GM12878 (cell line): ENCODE results near the gene FANCE. TPM values are rescaled to one million over a fixed set of nuclear protein-coding genes. Genes with fewer than 3 reads are reported as not detected.

Experiments
- ATAC-seq: fragments of 200-7000 bp; cut with Tn5 transposase; 3 replicates; pipeline ENCODE4 v1.9.1; 2020; ENCODE audit warnings: mild to moderate bottlenecking, moderate library complexity
- BruUV-seq: library from RNA; stranded (reverse); fragments of 400-500 nt; replicated peaks from 2 replicates; lab custom pipeline; 2021; lab: Mats Ljungman, UMichigan
- CTCF ChIA-PET: fragments of 300-600 bp; sonication (Branson Sonifier 250); formaldehyde crosslinking; extraction: SDS; loops from one replicate; lab custom pipeline; 2021; ENCODE audit warnings: inconsistent platforms; lab: Yijun Ruan, JAX
- POLR2A ChIA-PET: fragments of 350-600 bp; formaldehyde crosslinking; extraction: SDS; loops from one replicate; lab custom pipeline; 2021; ENCODE audit warnings: inconsistent platforms; lab: Charles Lee
- RAD21 ChIA-PET: fragments of 300-600 bp; sonication (Branson Sonifier 250); formaldehyde crosslinking; loops from one replicate; lab custom pipeline; 2023; ENCODE audit warnings: antibody characterized with exemption; ENCODE audit not compliant: unreplicated experiment; lab: Charles Lee
- SMC1A ChIA-PET: fragments of 300-600 bp; sonication (Branson Sonifier 250); formaldehyde crosslinking; loops from one replicate; lab custom pipeline; 2023; ENCODE audit not compliant: unreplicated experiment, uncharacterized antibody; lab: Charles Lee
- DNase-seq: peaks from one replicate; pipeline ENCODE4 v3.0.0-alpha.2; 2011; ENCODE audit warnings: low read depth, low spot score
- FAIRE-seq: peaks from 3 replicates; lab custom pipeline; 2011; peaks lifted over from hg19 to GRCh38; lab: Jason Lieb, UNC
- H2AFZ ChIP-seq: 2 replicates; pipeline ENCODE4 v1.6.0; 2011; ENCODE audit warnings: low read depth, low read length, control low read depth; ENCODE audit not compliant: control insufficient read depth
- H3K27ac ChIP-seq: 2 replicates; pipeline ENCODE4 v1.5.1; 2011; ENCODE audit warnings: control low read depth; ENCODE audit not compliant: control insufficient read depth, insufficient read depth
- H3K27me3 ChIP-seq, 2 experiments: replicated peaks in 1 of 2; 2 replicates each; pipeline versions ENCODE4 v1.6.0 to v1.6.1; 2011; ENCODE audit warnings: low read length in 1 of 2; ENCODE audit not compliant: control insufficient read depth in 2 of 2, insufficient read depth in 2 of 2
- H3K36me3 ChIP-seq, 2 experiments: 2 replicates each; pipeline ENCODE4 v1.5.1; 2011; ENCODE audit warnings: low read length in 1 of 2; ENCODE audit not compliant: control insufficient read depth in 2 of 2, insufficient read depth in 2 of 2
- H3K4me1 ChIP-seq: 2 replicates; pipeline ENCODE4 v1.6.1; 2011; ENCODE audit warnings: mild to moderate bottlenecking, low read length, moderate library complexity, mixed read lengths; ENCODE audit not compliant: control insufficient read depth, insufficient read depth
- H3K4me2 ChIP-seq: 2 replicates; pipeline ENCODE4 v1.6.0; 2011; ENCODE audit warnings: control low read depth; ENCODE audit not compliant: control insufficient read depth, insufficient read depth
- H3K4me3 ChIP-seq: fragments of 200-600 bp; sonication (generic); 2 replicates; pipeline ENCODE4 v1.5.1; 2016
- H3K79me2 ChIP-seq: 2 replicates; pipeline ENCODE4 v1.6.0; 2011; ENCODE audit warnings: low read length; ENCODE audit not compliant: control insufficient read depth, insufficient read depth
- H3K9ac ChIP-seq: 2 replicates; pipeline ENCODE4 v1.8.0; 2011; ENCODE audit warnings: low read length, control low read depth, mixed read lengths; ENCODE audit not compliant: control insufficient read depth, insufficient read depth
- H3K9me3 ChIP-seq: replicated peaks from 3 replicates; pipeline ENCODE4 v1.5.1; 2011; ENCODE audit warnings: mild to moderate bottlenecking, low read length; ENCODE audit not compliant: control insufficient read depth, insufficient read depth
- H4K20me1 ChIP-seq: 2 replicates; pipeline ENCODE4 v1.6.0; 2011; ENCODE audit not compliant: control insufficient read depth, insufficient read depth
- CBX3 ChIP-seq: fragments of 200-600 bp; sonication (generic); IDR thresholded peaks from 2 replicates; pipeline ENCODE4 v1.6.1; 2016; ENCODE audit warnings: low read depth, borderline replicate concordance
- EP300 ChIP-seq, 2 experiments: fragments of 150-350 bp in 1 of 2; IDR thresholded peaks; 2 replicates each; pipeline ENCODE4 v1.6.1; 2011 to 2012; ENCODE audit warnings: low read depth in 2 of 2, low read length in 2 of 2, borderline replicate concordance in 1 of 2, improper control_type of control experiment in 1 of 2, inconsistent platforms in 1 of 2; ENCODE audit not compliant: control insufficient read depth in 1 of 2
- SREBF2 ChIP-seq: IDR thresholded peaks from 2 replicates; pipeline ENCODE4 v1.6.1; 2012; ENCODE audit warnings: mild to moderate bottlenecking, low read length
- WRNIP1 ChIP-seq: IDR thresholded peaks from 2 replicates; pipeline ENCODE4 v1.6.1; 2011; ENCODE audit warnings: low read depth, low read length, improper control_type of control experiment, borderline replicate concordance
- WGBS: methylation state at CpG from one replicate; pipeline ENCODE4 v1.1.6; 2016; ENCODE audit warnings: low lambda C conversion rate; ENCODE audit not compliant: insufficient replicate concordance, insufficient coverage; ENCODE audit errors: missing lambda C conversion rate; 5-methylcytosine and 5-hydroxymethylcytosine counted together
- in situ Hi-C: fragments of 300-500 bp; cut with MboI; formaldehyde crosslinking; loops from 9 replicates; pipeline ENCODE4 v1.14.3; 2018; ENCODE audit warnings: mixed read lengths
- intact Hi-C: fragments of 100-400 bp; cut with micrococcal nuclease; formaldehyde crosslinking; loops from one replicate; pipeline ENCODE4 v1.14.2; 2022; ENCODE audit not compliant: unreplicated experiment
- polyA plus RNA-seq, 11 experiments: library from polyadenylated mRNA; depleted of rRNA in 4 of 11; unstranded in 6 of 11; stranded (reverse) in 5 of 11; fragments of >200 nt; fragmentation: Nextera tagmentation in 4 of 11; fragmentation: Illumina TruSeq in 1 of 11; extraction: Ambion mirVana in 4 of 11; extraction: Trizol in 1 of 11; gene quantifications; 1 replicate in 1 of 11; 2 replicates in 10 of 11; pipeline versions ENCODE4 v1.2.1 to v1.2.3, GENCODE V29; 2011 to 2016; ENCODE audit warnings: inconsistent platforms in 2 of 11, missing spikeins in 2 of 11, low read depth in 1 of 11
- total RNA-seq, 4 experiments: library from RNA; depleted of rRNA in 3 of 4; stranded (reverse); fragments of >200 nt in 3 of 4; fragmentation: Illumina TruSeq in 1 of 4; extraction: Trizol in 1 of 4; gene quantifications; 2 replicates each; pipeline versions ENCODE4 v1.2.1 to v1.2.3, GENCODE V29; 2013 to 2021
- TF ChIP-seq, protein P1 (sequence below): IDR thresholded peaks from 2 replicates; pipeline ENCODE4 v1.6.1; 2011; ENCODE audit warnings: mild to moderate bottlenecking, low read depth, low read length, moderate library complexity; ENCODE audit not compliant: insufficient replicate concordance
- TF ChIP-seq, protein P2 (sequence below): fragments of 450-650 bp; IDR thresholded peaks from 2 replicates; pipeline ENCODE4 v1.6.1; 2017; ENCODE audit warnings: antibody characterized with exemption, mild to moderate bottlenecking, moderate library complexity

Gene FANCE
- total and polyA plus RNA-seq, 10 of the 15 experiments (the other 5 are each of a cell fraction or from before 2014, with no cell fraction given) = 3.0 to 13.3 (median 8.1) TPM

DNA sequence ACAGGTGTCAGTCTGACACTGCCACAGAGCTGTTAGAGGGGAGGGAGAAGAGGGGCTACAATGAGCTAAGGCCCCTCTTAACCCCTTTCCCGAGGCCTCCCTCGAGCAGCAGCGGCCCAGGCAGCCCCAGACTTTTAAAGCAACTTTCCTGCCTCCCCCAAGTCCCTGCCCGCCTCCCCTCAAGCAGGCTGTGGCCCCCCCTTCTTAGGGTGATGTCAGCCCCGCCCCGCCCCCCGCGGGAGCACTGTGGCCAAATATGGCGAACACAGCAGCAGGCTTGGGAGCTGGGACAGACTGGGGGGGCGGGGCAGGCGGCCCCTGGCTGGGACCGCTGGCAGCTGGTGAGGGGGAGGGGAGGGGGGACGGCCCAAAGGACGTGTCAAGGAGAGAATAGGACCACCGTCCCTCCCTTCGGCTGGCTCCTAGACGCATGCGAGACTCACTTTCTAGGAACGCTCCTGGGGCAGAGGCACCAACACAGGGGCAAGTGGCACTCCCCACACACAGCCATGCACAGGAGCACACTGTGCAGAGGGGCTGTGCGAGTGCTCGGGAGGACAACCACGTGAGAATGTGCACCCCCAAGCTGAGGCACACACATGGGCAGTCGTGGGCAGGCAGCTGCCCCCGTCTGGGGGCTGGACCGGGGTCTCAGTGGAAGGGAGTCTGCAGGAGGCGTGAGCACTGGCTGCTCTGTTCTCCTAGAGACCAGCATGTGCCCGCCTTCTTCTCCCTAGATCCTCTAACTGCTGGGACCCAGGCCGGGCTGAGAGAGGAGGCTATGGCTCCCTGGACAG, 38.1 kb downstream of the FANCE start:
- no peak for TF ChIP-seq SREBF2
- TF ChIP-seq, protein P1, sequence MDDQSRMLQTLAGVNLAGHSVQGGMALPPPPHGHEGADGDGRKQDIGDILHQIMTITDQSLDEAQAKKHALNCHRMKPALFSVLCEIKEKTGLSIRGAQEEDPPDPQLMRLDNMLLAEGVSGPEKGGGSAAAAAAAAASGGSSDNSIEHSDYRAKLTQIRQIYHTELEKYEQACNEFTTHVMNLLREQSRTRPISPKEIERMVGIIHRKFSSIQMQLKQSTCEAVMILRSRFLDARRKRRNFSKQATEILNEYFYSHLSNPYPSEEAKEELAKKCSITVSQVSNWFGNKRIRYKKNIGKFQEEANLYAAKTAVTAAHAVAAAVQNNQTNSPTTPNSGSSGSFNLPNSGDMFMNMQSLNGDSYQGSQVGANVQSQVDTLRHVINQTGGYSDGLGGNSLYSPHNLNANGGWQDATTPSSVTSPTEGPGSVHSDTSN = no peak
- TF ChIP-seq, protein P2, sequence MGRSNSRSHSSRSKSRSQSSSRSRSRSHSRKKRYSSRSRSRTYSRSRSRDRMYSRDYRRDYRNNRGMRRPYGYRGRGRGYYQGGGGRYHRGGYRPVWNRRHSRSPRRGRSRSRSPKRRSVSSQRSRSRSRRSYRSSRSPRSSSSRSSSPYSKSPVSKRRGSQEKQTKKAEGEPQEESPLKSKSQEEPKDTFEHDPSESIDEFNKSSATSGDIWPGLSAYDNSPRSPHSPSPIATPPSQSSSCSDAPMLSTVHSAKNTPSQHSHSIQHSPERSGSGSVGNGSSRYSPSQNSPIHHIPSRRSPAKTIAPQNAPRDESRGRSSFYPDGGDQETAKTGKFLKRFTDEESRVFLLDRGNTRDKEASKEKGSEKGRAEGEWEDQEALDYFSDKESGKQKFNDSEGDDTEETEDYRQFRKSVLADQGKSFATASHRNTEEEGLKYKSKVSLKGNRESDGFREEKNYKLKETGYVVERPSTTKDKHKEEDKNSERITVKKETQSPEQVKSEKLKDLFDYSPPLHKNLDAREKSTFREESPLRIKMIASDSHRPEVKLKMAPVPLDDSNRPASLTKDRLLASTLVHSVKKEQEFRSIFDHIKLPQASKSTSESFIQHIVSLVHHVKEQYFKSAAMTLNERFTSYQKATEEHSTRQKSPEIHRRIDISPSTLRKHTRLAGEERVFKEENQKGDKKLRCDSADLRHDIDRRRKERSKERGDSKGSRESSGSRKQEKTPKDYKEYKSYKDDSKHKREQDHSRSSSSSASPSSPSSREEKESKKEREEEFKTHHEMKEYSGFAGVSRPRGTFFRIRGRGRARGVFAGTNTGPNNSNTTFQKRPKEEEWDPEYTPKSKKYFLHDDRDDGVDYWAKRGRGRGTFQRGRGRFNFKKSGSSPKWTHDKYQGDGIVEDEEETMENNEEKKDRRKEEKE = no peak
- no peak for TF ChIP-seq CBX3
- no peak for TF ChIP-seq EP300 (IDR thresholded peaks at IDR 0.05; ENCODE audit: borderline replicate concordance in 1 of 2, control insufficient read depth in 1 of 2, low read depth in 2 of 2, low read length in 2 of 2)
- TF ChIP-seq WRNIP1 = no peak
- H3K9me3 ChIP-seq = no peaks in the 10 kb centered on the region
- in situ Hi-C loops (no loop called here), intact Hi-C loops (no loop called here)
- POLR2A ChIA-PET = interaction anchor here (0.6 kb wide), 1 partner anchor 1176 kb away, joined by 3 read pairs; no protein-coding TSS in a partner anchor
- H2AFZ ChIP-seq = no peak overlapping the region
- RAD21 ChIA-PET = no interaction called here
- WGBS = 50% methylated on average over 19 of the region's 28 CpGs
- no peak overlapping the region for H3K27ac ChIP-seq
- SMC1A ChIA-PET = no interaction called here
- no peak overlapping the region for H3K9ac ChIP-seq
- CTCF ChIA-PET = no interaction called here
- no peak for DNase-seq
- H3K4me1 ChIP-seq = peaks cover 8% of the 10 kb centered on the region
- no peak for FAIRE-seq
- H4K20me1 ChIP-seq = no peaks in the 10 kb centered on the region
- no peaks in the 10 kb centered on the region for H3K36me3 ChIP-seq
- no peaks in the 10 kb centered on the region; a peak in 3 of 4 replicates for H3K27me3 ChIP-seq
- no peak overlapping the region for H3K4me3 ChIP-seq
- ATAC-seq = no peak
- H3K4me2 ChIP-seq = no peak overlapping the region
- no peaks in the 10 kb centered on the region for H3K79me2 ChIP-seq
- BruUV-seq = no TSS peak
